Measurements from ENCODE around the gene MTHFD1L.

GRCh38 chr6:151014404-151015100, 149.1 kb downstream of the MTHFD1L start:
- TF ChIP-seq FOXP2 (optimal IDR thresholded peaks at IDR 0.05; ENCODE audit: borderline replicate concordance, extremely low read depth, extremely low read length, insufficient read depth) (no peak), POLR2AphosphoS5 (IDR thresholded peaks at IDR 0.05; ENCODE audit: low read depth, low read length) (no peak), REST (IDR thresholded peaks at IDR 0.05; ENCODE audit: insufficient read depth in 1 of 2, low read depth in 2 of 2, low read length in 2 of 2) (no peak)
